Measurements from ENCODE around the gene RAD51B. TPM values are rescaled to one million over a fixed set of nuclear protein-coding genes. Genes with fewer than 3 reads are reported as not detected.

Gene RAD51B
- total RNA-seq, 1 experiment from 2014 or later = 20.0 TPM

- Histone ChIP-seq H2AFZ (ENCODE audit: low read depth, low read length, poor library complexity, severe bottlenecking) (no peak overlapping the region), H3K9ac (ENCODE audit: low read length) (no peak overlapping the region), H3K79me2 (ENCODE audit: insufficient read depth, low read length) (no peaks in the 10 kb centered on the region), H3K4me1 (ENCODE audit: control insufficient read depth in 1 of 2, insufficient read depth in 2 of 2, low read length in 2 of 2) (peaks cover 14 to 18% of the 10 kb centered on the region in 2 experiments), H3K9me2 (ENCODE audit: insufficient read depth) (no peaks in the 10 kb centered on the region), H3K4me2 (ENCODE audit: low read length) (no peak overlapping the region), H3K27ac (ENCODE audit: low read depth, low read length) (no peak overlapping the region), H3K9me3 (ENCODE audit: control insufficient read depth in 1 of 2, insufficient read depth in 1 of 2, low read depth in 1 of 2, low read length in 2 of 2) (no peaks in the 10 kb centered on the region), H3K27me3 (ENCODE audit: insufficient read depth, low read length) (no peaks in the 10 kb centered on the region), H3K4me3 (replicated peaks in 1 of 2; ENCODE audit: low read depth in 1 of 2, low read length in 2 of 2) (no peak overlapping the region), H3K36me3 (ENCODE audit: control insufficient read depth in 1 of 2, insufficient read depth in 2 of 2, low read length in 2 of 2) (no peaks in the 10 kb centered on the region), H4K20me1 (ENCODE audit: insufficient read depth) (no peaks in the 10 kb centered on the region)
- intact Hi-C loops (cut with micrococcal nuclease) = no loop called here
- RAD21 ChIA-PET (ENCODE audit: low non-redundant PET in 1 of 2, low total read pairs in 2 of 2, uncharacterized antibody in 2 of 2, unreplicated experiment in 2 of 2) = no interaction called here
- BruUV-seq (replicated peaks) = no TSS peak
- ATAC-seq = no peak
- POLR2A ChIA-PET = no interaction called here
- no peak for DNase-seq (ENCODE audit: low read depth, low spot score)
- CTCF ChIA-PET = no interaction called here
- no peak for TF ChIP-seq ATF3 (IDR thresholded peaks at IDR 0.05)
- TF ChIP-seq MAX (IDR thresholded peaks at IDR 0.05) = no peak
- no peak for TF ChIP-seq POLR2A (IDR thresholded peaks at IDR 0.05; ENCODE audit: borderline replicate concordance, extremely low read depth, insufficient read depth, insufficient read length)
- no peak for TF ChIP-seq SRF (IDR thresholded peaks at IDR 0.05; ENCODE audit: low read depth)
- TF ChIP-seq CBX3 (IDR thresholded peaks at IDR 0.05; ENCODE audit: low read depth) = no peak
- no peak for TF ChIP-seq EZH2phosphoT487 (IDR thresholded peaks at IDR 0.05; ENCODE audit: borderline replicate concordance)
Measured at GRCh38 chr14:68355415-68355814, 535.8 kb downstream of the RAD51B start.

GRCh38 chr14:68357777-68358176 lies 538.2 kb downstream of the RAD51B start:
- Histone ChIP-seq H3K36me3 (ENCODE audit: control insufficient read depth in 1 of 2, insufficient read depth in 2 of 2, low read length in 2 of 2) (no peaks in the 10 kb centered on the region), H3K27me3 (ENCODE audit: insufficient read depth, low read length) (no peaks in the 10 kb centered on the region), H3K9me2 (ENCODE audit: insufficient read depth) (no peaks in the 10 kb centered on the region), H4K20me1 (ENCODE audit: insufficient read depth) (no peaks in the 10 kb centered on the region), H2AFZ (ENCODE audit: low read depth, low read length, poor library complexity, severe bottlenecking) (no peak overlapping the region), H3K9ac (ENCODE audit: low read length) (no peak overlapping the region), H3K4me1 (ENCODE audit: control insufficient read depth in 1 of 2, insufficient read depth in 2 of 2, low read length in 2 of 2) (peaks cover 29 to 30% of the 10 kb centered on the region in 2 experiments), H3K4me2 (ENCODE audit: low read length) (no peak overlapping the region), H3K4me3 (replicated peaks in 1 of 2; ENCODE audit: low read depth in 1 of 2, low read length in 2 of 2) (no peak overlapping the region), H3K79me2 (ENCODE audit: insufficient read depth, low read length) (no peaks in the 10 kb centered on the region), H3K27ac (ENCODE audit: low read depth, low read length) (no peak overlapping the region), H3K9me3 (ENCODE audit: control insufficient read depth in 1 of 2, insufficient read depth in 1 of 2, low read depth in 1 of 2, low read length in 2 of 2) (no peaks in the 10 kb centered on the region)
- BruUV-seq (replicated peaks) = no TSS peak
- POLR2A ChIA-PET = no interaction called here
- RAD21 ChIA-PET (ENCODE audit: low non-redundant PET in 1 of 2, low total read pairs in 2 of 2, uncharacterized antibody in 2 of 2, unreplicated experiment in 2 of 2) = no interaction called here
- CTCF ChIA-PET = no interaction called here
- intact Hi-C loops (cut with micrococcal nuclease) = no loop called here
- DNase-seq (ENCODE audit: low read depth, low spot score) = no peak
- no peak for ATAC-seq
- TF ChIP-seq ZFX (IDR thresholded peaks at IDR 0.05) = no peak
- no peak for TF ChIP-seq SIN3A (IDR thresholded peaks at IDR 0.05; ENCODE audit: low read depth)
- no peak for TF ChIP-seq EZH2phosphoT487 (IDR thresholded peaks at IDR 0.05; ENCODE audit: borderline replicate concordance)
- no peak for TF ChIP-seq ELF1 (IDR thresholded peaks at IDR 0.05; ENCODE audit: borderline replicate concordance, low read depth)
- TF ChIP-seq YY1 (IDR thresholded peaks at IDR 0.05; ENCODE audit: extremely low read depth, insufficient replicate concordance, low read depth, low read length) = no peak
- no peak for TF ChIP-seq SP1 (IDR thresholded peaks at IDR 0.05; ENCODE audit: low read depth)
- no peak for TF ChIP-seq POLR2A (IDR thresholded peaks at IDR 0.05; ENCODE audit: borderline replicate concordance, extremely low read depth, insufficient read depth, insufficient read length)
- no peak for TF ChIP-seq SRF (IDR thresholded peaks at IDR 0.05; ENCODE audit: low read depth)
- no peak for TF ChIP-seq JUND (IDR thresholded peaks at IDR 0.05)
- no peak for TF ChIP-seq MAX (IDR thresholded peaks at IDR 0.05)
- TF ChIP-seq TCF7L2 (IDR thresholded peaks at IDR 0.05; ENCODE audit: borderline replicate concordance, extremely low read depth, insufficient read depth, insufficient read length) = no peak
- TF ChIP-seq ATF3 (IDR thresholded peaks at IDR 0.05) = no peak
- no peak for TF ChIP-seq RAD21 (IDR thresholded peaks at IDR 0.05; ENCODE audit: low read depth)
- TF ChIP-seq ZBTB33 (IDR thresholded peaks at IDR 0.05; ENCODE audit: extremely low read depth, insufficient replicate concordance, low read length) = no peak
- TF ChIP-seq CEBPB (IDR thresholded peaks at IDR 0.05; ENCODE audit: low read depth) = no peak
- TF ChIP-seq FOSL1 (IDR thresholded peaks at IDR 0.05; ENCODE audit: low read depth) = no peak
- TF ChIP-seq EGR1 (IDR thresholded peaks at IDR 0.05; ENCODE audit: low read depth) = no peak
- no peak for TF ChIP-seq POLR2AphosphoS5 (IDR thresholded peaks at IDR 0.05; ENCODE audit: low read depth, low read length)

Data from HCT116 (cell line).